Natural killer cell treated with Interleukin-12 subunit alpha and Interleukin-12 subunit beta and Interleukin-15 and Interleukin-18, amount 100 ng/mL, for 72 hours (primary cell): ENCODE measurements around the gene ST3GAL5. TPM values are rescaled to one million over a fixed set of nuclear protein-coding genes. Genes with fewer than 3 reads are reported as not detected.
"Not testable (repeated sequence)": the region's sequence is repeated elsewhere in the genome, so short reads cannot be mapped to it uniquely, and the experiment has no call there.

ENCODE experiments used
- ATAC-seq, 2 donors: fragments of 150-1000 bp; cut with Tn5 transposase in 1 of 2; sonication (Bioruptor Pico), chemical (Tn5 transposase) in 1 of 2; 2 replicates each; pipeline ENCODE4 v1.10.0; 2021
- DNase-seq: peaks from one replicate; pipeline ENCODE4 v3.0.0; 2022; ENCODE audit warnings: low spot score
- H3K27ac Mint-ChIP-seq, 2 donors: 1 replicate in 1 of 2; 2 replicates in 1 of 2; pipeline ENCODE4 v1.8.0; 2022; ENCODE audit warnings: mixed read lengths in 2 of 2, mild to moderate bottlenecking in 1 of 2, moderate library complexity in 1 of 2
- H3K27me3 Mint-ChIP-seq, 2 donors: 1 replicate in 1 of 2; 2 replicates in 1 of 2; pipeline ENCODE4 v1.8.0; 2022; ENCODE audit warnings: mixed read lengths in 2 of 2
- H3K36me3 Mint-ChIP-seq: one replicate; pipeline ENCODE4 v1.8.0; 2022; ENCODE audit warnings: mixed read lengths
- H3K4me1 Mint-ChIP-seq, 2 donors: 1 replicate in 1 of 2; 2 replicates in 1 of 2; pipeline ENCODE4 v1.8.0; 2022; ENCODE audit warnings: low read depth in 2 of 2, mixed read lengths in 2 of 2, mild to moderate bottlenecking in 1 of 2
- H3K4me3 Mint-ChIP-seq: one replicate; pipeline ENCODE4 v1.8.0; 2022; ENCODE audit warnings: mixed read lengths
- H3K9me3 Mint-ChIP-seq: 2 replicates; pipeline ENCODE4 v1.8.0; 2022; ENCODE audit warnings: mixed read lengths
- total RNA-seq, 2 donors: library from RNA; stranded (reverse); gene quantifications; one replicate each; pipeline ENCODE4 v1.2.3, GENCODE V29; 2022

Gene ST3GAL5
- total RNA-seq, 2 donors from 2014 or later = 28.9 to 31.8 TPM

- no peak overlapping the region for H3K4me3 Mint-ChIP-seq
Observed at GRCh38 chr2:85909005-85909404, 20.2 kb upstream of the ST3GAL5 start.

GRCh38 chr2:85908506-85908905, 19.7 kb upstream of the ST3GAL5 start:
- Mint-ChIP-seq H3K27me3 (no peaks in the 10 kb centered on the region), H3K4me1 (peaks cover 0 to 6% of the 10 kb centered on the region in 2 donors), H3K36me3 (no peaks in the 10 kb centered on the region), H3K4me3 (no peak overlapping the region), H3K9me3 (no peaks in the 10 kb centered on the region), H3K27ac (no peak overlapping the region)
- DNase-seq = no peak
- no peak for ATAC-seq

More at GRCh38 chr2:85909005-85909404, 20.2 kb upstream of the ST3GAL5 start:
- Mint-ChIP-seq H3K36me3 (no peaks in the 10 kb centered on the region), H3K4me1 (peaks cover 0 to 6% of the 10 kb centered on the region in 2 donors), H3K9me3 (no peaks in the 10 kb centered on the region), H3K27ac (no peak overlapping the region), H3K27me3 (no peaks in the 10 kb centered on the region)
- DNase-seq (no peak), ATAC-seq (no peak)

GRCh38 chr2:85907671-85908157, 18.9 kb upstream of the ST3GAL5 start:
- ATAC-seq (no peak), DNase-seq (no peak)
- Mint-ChIP-seq H3K4me3 (no peak overlapping the region), H3K27ac (peak overlapping the region in 1 of 2 donors; percentile 33), H3K9me3 (no peaks in the 10 kb centered on the region), H3K27me3 (no peaks in the 10 kb centered on the region), H3K36me3 (no peaks in the 10 kb centered on the region), H3K4me1 (peaks cover 0 to 6% of the 10 kb centered on the region in 2 donors)

- Mint-ChIP-seq H3K36me3 (no peaks in the 10 kb centered on the region), H3K27ac (no peak overlapping the region), H3K9me3 (no peaks in the 10 kb centered on the region), H3K4me1 (peaks cover 8 to 14% of the 10 kb centered on the region in 2 donors), H3K27me3 (no peaks in the 10 kb centered on the region), H3K4me3 (no peak overlapping the region)
- ATAC-seq (no peak), DNase-seq (no peak)
Observed at GRCh38 chr2:85906748-85907147, 18.0 kb upstream of the ST3GAL5 start.

GRCh38 chr2:85905891-85906290, 17.1 kb upstream of the ST3GAL5 start:
- DNase-seq (no peak), ATAC-seq (no peak)
- no peaks in the 10 kb centered on the region for H3K36me3 Mint-ChIP-seq
- no peaks in the 10 kb centered on the region for H3K9me3 Mint-ChIP-seq
- H3K27ac Mint-ChIP-seq = no peak overlapping the region
- peaks cover 9 to 17% of the 10 kb centered on the region in 2 donors for H3K4me1 Mint-ChIP-seq
- H3K27me3 Mint-ChIP-seq = no peaks in the 10 kb centered on the region
- no peak overlapping the region for H3K4me3 Mint-ChIP-seq

- H3K36me3 Mint-ChIP-seq = no peaks in the 10 kb centered on the region
- H3K4me1 Mint-ChIP-seq = peaks cover 9 to 18% of the 10 kb centered on the region in 2 donors
- no peak for DNase-seq
- H3K4me3 Mint-ChIP-seq = no peak overlapping the region
- no peak for ATAC-seq
- no peaks in the 10 kb centered on the region for H3K9me3 Mint-ChIP-seq
- H3K27me3 Mint-ChIP-seq = no peaks in the 10 kb centered on the region
- no peak overlapping the region for H3K27ac Mint-ChIP-seq
Observed at GRCh38 chr2:85905187-85905666, 16.4 kb upstream of the ST3GAL5 start.

- H3K4me1 Mint-ChIP-seq = peaks cover 9 to 23% of the 10 kb centered on the region in 2 donors
- no peak overlapping the region for H3K27ac Mint-ChIP-seq
- peak in 1 of 2 donors; percentile 6 for ATAC-seq
- no peaks in the 10 kb centered on the region for H3K27me3 Mint-ChIP-seq
- H3K36me3 Mint-ChIP-seq = no peaks in the 10 kb centered on the region
- no peak overlapping the region for H3K4me3 Mint-ChIP-seq
- no peak for DNase-seq
- H3K9me3 Mint-ChIP-seq = no peaks in the 10 kb centered on the region
Observed at GRCh38 chr2:85903849-85904248, 15.1 kb upstream of the ST3GAL5 start.

GRCh38 chr2:85902496-85902895, 13.7 kb upstream of the ST3GAL5 start:
- H3K4me3 Mint-ChIP-seq = no peak overlapping the region
- ATAC-seq = no peak
- no peak overlapping the region for H3K27ac Mint-ChIP-seq
- no peaks in the 10 kb centered on the region for H3K36me3 Mint-ChIP-seq
- no peak for DNase-seq
- H3K27me3 Mint-ChIP-seq = no peaks in the 10 kb centered on the region
- peaks cover 16 to 25% of the 10 kb centered on the region in 2 donors for H3K4me1 Mint-ChIP-seq
- H3K9me3 Mint-ChIP-seq = no peaks in the 10 kb centered on the region

- DNase-seq = no peak
- Mint-ChIP-seq H3K27ac (no peak overlapping the region), H3K4me3 (no peak overlapping the region), H3K9me3 (no peaks in the 10 kb centered on the region), H3K36me3 (no peaks in the 10 kb centered on the region), H3K4me1 (peaks cover 16 to 28% of the 10 kb centered on the region in 2 donors), H3K27me3 (no peaks in the 10 kb centered on the region)
- ATAC-seq = no peak
Observed at GRCh38 chr2:85901155-85901554, 12.4 kb upstream of the ST3GAL5 start.

GRCh38 chr2:85900366-85900765, 11.6 kb upstream of the ST3GAL5 start:
- Mint-ChIP-seq H3K27ac (peak overlapping the region in 1 of 2 donors; percentile 30), H3K4me1 (peaks cover 16 to 28% of the 10 kb centered on the region in 2 donors), H3K36me3 (no peaks in the 10 kb centered on the region), H3K9me3 (no peaks in the 10 kb centered on the region), H3K4me3 (no peak overlapping the region), H3K27me3 (no peaks in the 10 kb centered on the region)
- ATAC-seq (no peak), DNase-seq (no peak)

GRCh38 chr2:85899849-85900248, 11.1 kb upstream of the ST3GAL5 start:
- peaks cover 16 to 31% of the 10 kb centered on the region in 2 donors for H3K4me1 Mint-ChIP-seq
- no peak overlapping the region for H3K27ac Mint-ChIP-seq
- H3K9me3 Mint-ChIP-seq = peaks cover 4% of the 10 kb centered on the region
- no peaks in the 10 kb centered on the region for H3K27me3 Mint-ChIP-seq
- DNase-seq (no peak), ATAC-seq (no peak)
- no peak overlapping the region for H3K4me3 Mint-ChIP-seq
- H3K36me3 Mint-ChIP-seq = no peaks in the 10 kb centered on the region

GRCh38 chr2:85899284-85899683, 10.5 kb upstream of the ST3GAL5 start:
- DNase-seq (no peak), ATAC-seq (no peak)
- Mint-ChIP-seq H3K36me3 (peaks cover 2% of the 10 kb centered on the region), H3K9me3 (peaks cover 4% of the 10 kb centered on the region), H3K4me1 (peaks cover 17 to 31% of the 10 kb centered on the region in 2 donors), H3K4me3 (no peak overlapping the region), H3K27me3 (no peaks in the 10 kb centered on the region), H3K27ac (no peak overlapping the region)

GRCh38 chr2:85898881-85899280, 10.1 kb upstream of the ST3GAL5 start:
- DNase-seq (no peak), ATAC-seq (no peak)
- peaks cover 6% of the 10 kb centered on the region for H3K9me3 Mint-ChIP-seq
- no peak overlapping the region for H3K4me3 Mint-ChIP-seq
- H3K4me1 Mint-ChIP-seq = peaks cover 21 to 33% of the 10 kb centered on the region in 2 donors
- peaks cover 5% of the 10 kb centered on the region for H3K36me3 Mint-ChIP-seq
- no peaks in the 10 kb centered on the region for H3K27me3 Mint-ChIP-seq
- H3K27ac Mint-ChIP-seq = peak overlapping the region in 1 of 2 donors; percentile 21

GRCh38 chr2:85894554-85895278, 5.9 kb upstream of the ST3GAL5 start:
- H3K4me1 Mint-ChIP-seq = peaks cover 30 to 37% of the 10 kb centered on the region in 2 donors
- H3K36me3 Mint-ChIP-seq, ATAC-seq, H3K4me3 Mint-ChIP-seq, DNase-seq, H3K27me3 Mint-ChIP-seq, H3K9me3 Mint-ChIP-seq, H3K27ac Mint-ChIP-seq: not testable (repeated sequence)
